ENCODE measurements around the gene PRPH. TPM values are rescaled to one million over a fixed set of nuclear protein-coding genes. Genes with fewer than 3 reads are reported as not detected.
"Not testable (repeated sequence)": the region's sequence is repeated elsewhere in the genome, so short reads cannot be mapped to it uniquely, and the experiment has no call there.

Gene PRPH
- total and polyA plus RNA-seq, 2 of the 8 experiments (the other 6 are each of a cell fraction or from before 2014, with no cell fraction given) = 0.79 to 1.4 TPM

- not testable (repeated sequence) for H3K4ac ChIP-seq (replicated peaks; ENCODE audit: insufficient read length, low read depth, low read length); H3K4me3 ChIP-seq (ENCODE audit: extremely low read depth in 1 of 4, insufficient read depth in 2 of 4, low read depth in 3 of 4, low read length in 4 of 4); H3K36me3 ChIP-seq (ENCODE audit: control insufficient read depth in 2 of 4, insufficient read depth in 4 of 4, low read length in 3 of 4); FAIRE-seq; H3K14ac ChIP-seq (ENCODE audit: insufficient read length); H2BK120ac ChIP-seq (replicated peaks; ENCODE audit: low read depth, low read length); H3K23me2 ChIP-seq (ENCODE audit: low read depth, low read length); H2AK5ac ChIP-seq (ENCODE audit: low read depth, low read length); H2BK5ac ChIP-seq (ENCODE audit: low read depth, low read length); H4K5ac ChIP-seq (ENCODE audit: insufficient read length, low read depth, low read length); H2BK15ac ChIP-seq (ENCODE audit: low read length); H4K20me1 ChIP-seq (replicated peaks in 1 of 2; ENCODE audit: control insufficient read depth in 1 of 2, insufficient read depth in 2 of 2, low read length in 2 of 2); H3K23ac ChIP-seq (ENCODE audit: insufficient read length); H3K79me1 ChIP-seq (ENCODE audit: low read depth, low read length); H3K27ac ChIP-seq (ENCODE audit: low read depth, low read length); H2AFZ ChIP-seq (ENCODE audit: low read length); H2BK20ac ChIP-seq (ENCODE audit: low read length); H4K8ac ChIP-seq (ENCODE audit: extremely low read depth, insufficient read depth, low read length); H3K27me3 ChIP-seq (replicated peaks in 1 of 4; ENCODE audit: control insufficient read depth in 3 of 4, extremely low read depth in 1 of 4, insufficient read depth in 3 of 4, low read length in 3 of 4); H3K4me2 ChIP-seq (ENCODE audit: insufficient read depth in 1 of 2, low read depth in 2 of 2, low read length in 2 of 2); H3K9ac ChIP-seq (replicated peaks in 1 of 4; ENCODE audit: extremely low read depth in 1 of 4, low read depth in 3 of 4, low read length in 3 of 4); H2BK12ac ChIP-seq (ENCODE audit: low read depth, low read length); H3K9me3 ChIP-seq (ENCODE audit: insufficient read depth in 2 of 2, low read depth in 1 of 2, low read length in 1 of 2); H3K18ac ChIP-seq (ENCODE audit: extremely low read depth, low read length); DNase-seq (ENCODE audit: low read depth in 1 of 2, low spot score in 2 of 2); H4K91ac ChIP-seq (replicated peaks; ENCODE audit: insufficient read length, low read length); H3K79me2 ChIP-seq (ENCODE audit: control insufficient read depth in 1 of 2, insufficient read depth in 2 of 2, low read length in 2 of 2)
- Histone ChIP-seq H3K4me1 (replicated peaks in 1 of 4; ENCODE audit: control insufficient read depth in 3 of 4, insufficient read depth in 4 of 4, low read length in 3 of 4) (peaks cover 4 to 13% (median 6%) of the 10 kb centered on the region in 4 experiments; a peak in 6 of 7 replicates), H3K56ac (replicated peaks; ENCODE audit: insufficient read length, low read depth, low read length) (peak overlapping the region; percentile 67)
- WGBS, 2 experiments (ENCODE audit: extremely low coverage in 1 of 2, insufficient coverage in 1 of 2, insufficient read length in 1 of 2, insufficient replicate concordance in 2 of 2, low coverage in 1 of 2, low lambda C conversion rate in 2 of 2, missing lambda C conversion rate in 1 of 2) = 83% methylated on average over 7 of the region's 9 CpGs; no CpG with 5 or more reads in 1 of the 2 experiments
- POLR2A ChIA-PET (ENCODE audit: partially characterized antibody) = interaction anchor here (1.0 to 4.6 kb wide), 2 partner anchors 13 to 15 kb away, joined by 3 to 37 read pairs; no protein-coding TSS in a partner anchor
- CTCF ChIA-PET (ENCODE audit: partially characterized antibody) = interaction anchor here (0.7 to 9.2 kb wide), 3 partner anchors 25 to 207 kb away, joined by 3 to 76 read pairs (median 3); partner anchors contain the start of gene PRPH
Observed at GRCh38 chr12:49320411-49321103, 25.6 kb downstream of the PRPH start.

Measured in H1 (cell line).